ENCODE data around the gene CD6. TPM values are rescaled to one million over a fixed set of nuclear protein-coding genes. Genes with fewer than 3 reads are reported as not detected.

CD6 gene
- total and polyA plus RNA-seq, 9 donors = 0.42 to 3.4 (median 0.69) TPM

DNA sequence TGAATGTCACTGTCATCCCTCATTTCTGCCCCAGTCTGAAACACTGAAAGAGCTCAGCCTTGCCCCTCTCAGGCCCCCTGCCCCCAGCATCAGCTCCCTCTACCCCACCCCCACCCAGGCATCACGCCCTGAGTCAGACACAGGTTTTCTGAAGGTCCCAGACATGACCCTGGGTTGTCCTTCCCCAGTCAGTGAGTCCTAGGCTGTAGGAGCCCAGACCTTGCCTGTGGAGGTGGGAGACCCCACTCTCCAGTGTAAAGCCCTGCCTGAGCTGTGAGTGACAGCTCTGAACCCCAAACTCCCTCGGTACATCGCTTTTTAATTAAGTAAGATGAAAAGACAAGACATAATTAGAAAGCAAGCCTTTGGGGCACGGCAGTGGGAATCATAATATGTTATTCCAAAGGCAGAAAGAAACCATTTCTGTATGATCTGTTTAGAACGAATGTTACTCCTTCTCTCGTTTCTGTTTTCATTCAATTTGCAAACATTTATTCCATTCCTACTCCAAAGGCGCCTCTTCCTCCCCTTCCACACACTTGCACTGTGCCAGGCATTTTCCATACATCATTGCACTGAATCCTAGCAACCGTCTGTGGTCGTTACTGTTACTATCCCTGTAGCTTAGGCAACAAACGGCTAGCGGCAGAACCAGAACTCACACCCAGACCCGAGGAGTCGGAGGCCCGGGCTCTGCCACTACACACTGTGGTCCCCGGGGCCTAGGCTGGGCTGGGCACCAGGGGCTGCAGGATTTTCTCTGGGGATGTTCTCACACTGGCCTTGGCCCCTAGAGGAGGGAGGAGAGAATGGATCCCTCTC lies 63.4 kb downstream of the CD6 start:
- H3K36me3 ChIP-seq = no peaks in the 10 kb centered on the region
- DNase-seq = no peak
- H3K4me3 ChIP-seq = no peak overlapping the region
- no peaks in the 10 kb centered on the region for H3K9me3 ChIP-seq
- intact Hi-C loops (cut with DNase I) = no loop called here
- no peaks in the 10 kb centered on the region for H3K27me3 ChIP-seq
- H3K27ac ChIP-seq = no peak overlapping the region
- H3K4me1 ChIP-seq (ENCODE audit: insufficient read depth) = no peaks in the 10 kb centered on the region
- TF ChIP-seq POLR2A (IDR thresholded peaks at IDR 0.05) = no peak
- TF ChIP-seq, protein P1, sequence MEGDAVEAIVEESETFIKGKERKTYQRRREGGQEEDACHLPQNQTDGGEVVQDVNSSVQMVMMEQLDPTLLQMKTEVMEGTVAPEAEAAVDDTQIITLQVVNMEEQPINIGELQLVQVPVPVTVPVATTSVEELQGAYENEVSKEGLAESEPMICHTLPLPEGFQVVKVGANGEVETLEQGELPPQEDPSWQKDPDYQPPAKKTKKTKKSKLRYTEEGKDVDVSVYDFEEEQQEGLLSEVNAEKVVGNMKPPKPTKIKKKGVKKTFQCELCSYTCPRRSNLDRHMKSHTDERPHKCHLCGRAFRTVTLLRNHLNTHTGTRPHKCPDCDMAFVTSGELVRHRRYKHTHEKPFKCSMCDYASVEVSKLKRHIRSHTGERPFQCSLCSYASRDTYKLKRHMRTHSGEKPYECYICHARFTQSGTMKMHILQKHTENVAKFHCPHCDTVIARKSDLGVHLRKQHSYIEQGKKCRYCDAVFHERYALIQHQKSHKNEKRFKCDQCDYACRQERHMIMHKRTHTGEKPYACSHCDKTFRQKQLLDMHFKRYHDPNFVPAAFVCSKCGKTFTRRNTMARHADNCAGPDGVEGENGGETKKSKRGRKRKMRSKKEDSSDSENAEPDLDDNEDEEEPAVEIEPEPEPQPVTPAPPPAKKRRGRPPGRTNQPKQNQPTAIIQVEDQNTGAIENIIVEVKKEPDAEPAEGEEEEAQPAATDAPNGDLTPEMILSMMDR (IDR thresholded peaks at IDR 0.05) = no peak
- TF ChIP-seq EP300 (IDR thresholded peaks at IDR 0.05) = no peak
- 80 to 83% (median 83%) methylated on average over 15 of the region's 15 CpGs for WGBS, 3 donors

GRCh38 chr11:61035526-61035835 lies 64.0 kb downstream of the CD6 start:
- no peak for DNase-seq
- WGBS, 3 donors = 64 to 79% (median 68%) methylated on average over 10 of the region's 10 CpGs
- intact Hi-C loops (cut with DNase I) = no loop called here
- Histone ChIP-seq H3K27me3 (no peaks in the 10 kb centered on the region), H3K27ac (no peak overlapping the region), H3K4me3 (no peak overlapping the region), H3K4me1 (ENCODE audit: insufficient read depth) (no peaks in the 10 kb centered on the region), H3K9me3 (no peaks in the 10 kb centered on the region), H3K36me3 (no peaks in the 10 kb centered on the region)
- TF ChIP-seq EP300 (IDR thresholded peaks at IDR 0.05) (no peak), POLR2A (IDR thresholded peaks at IDR 0.05) (no peak)
- TF ChIP-seq, protein P1 (IDR thresholded peaks at IDR 0.05) = no peak

GRCh38 chr11:61037441-61038093 lies 66.1 kb downstream of the CD6 start:
- peak in 2 of 5 donors; percentile 46 to 56 for DNase-seq
- H3K27ac ChIP-seq = no peak overlapping the region
- TF ChIP-seq, protein P1 (IDR thresholded peaks at IDR 0.05) = no peak
- TF ChIP-seq POLR2A (IDR thresholded peaks at IDR 0.05) (no peak), EP300 (IDR thresholded peaks at IDR 0.05) (no peak)
- no peaks in the 10 kb centered on the region for H3K27me3 ChIP-seq
- intact Hi-C loops (cut with DNase I) = no loop called here
- no peaks in the 10 kb centered on the region for H3K9me3 ChIP-seq
- no peak overlapping the region for H3K4me3 ChIP-seq
- no peaks in the 10 kb centered on the region for H3K36me3 ChIP-seq
- 53 to 54% (median 53%) methylated on average over 5 of the region's 5 CpGs for WGBS, 3 donors
- H3K4me1 ChIP-seq (ENCODE audit: insufficient read depth) = peaks cover 7% of the 10 kb centered on the region

- intact Hi-C loops (cut with DNase I) = no loop called here
- H3K4me1 ChIP-seq (ENCODE audit: insufficient read depth) = peaks cover 7% of the 10 kb centered on the region
- DNase-seq = no peak
- H3K27me3 ChIP-seq = no peaks in the 10 kb centered on the region
- H3K27ac ChIP-seq = no peak overlapping the region
- no peaks in the 10 kb centered on the region for H3K36me3 ChIP-seq
- no peaks in the 10 kb centered on the region for H3K9me3 ChIP-seq
- WGBS, 3 donors = 52 to 59% (median 56%) methylated on average over 5 of the region's 5 CpGs
- no peak overlapping the region for H3K4me3 ChIP-seq
- no peak for TF ChIP-seq EP300 (IDR thresholded peaks at IDR 0.05)
- TF ChIP-seq POLR2A (IDR thresholded peaks at IDR 0.05) = no peak
- TF ChIP-seq, protein P1 (IDR thresholded peaks at IDR 0.05) = no peak
These were observed 68.4 kb downstream of the CD6 start for GRCh38 chr11:61039916-61040315.

Measured in ovary (tissue), 9 donors.